ENCODE data around the gene ZNF587.

ZNF587 gene

GRCh38 chr19:57914531-57914930, 64.9 kb downstream of the ZNF587 start:
- DNase-seq (ENCODE audit: low read depth), result no peak
- H3K4me3 ChIP-seq (ENCODE audit: low read length), result no peak overlapping the region
- no peak for TF ChIP-seq CTCF (conservative IDR thresholded peaks at IDR 0.05; ENCODE audit: low read length)

All from AG10803 (cell line).